A549 (cell line): ENCODE data around the gene MLKL. TPM values are rescaled to one million over a fixed set of nuclear protein-coding genes. Genes with fewer than 3 reads are reported as not detected.

Experiments
- ATAC-seq, 2 experiments: fragments of 200-7000 bp in 1 of 2; fragments of >200 bp in 1 of 2; cut with Nextera tagmentation in 1 of 2; cut with Tn5 transposase in 1 of 2; 3 replicates each; pipeline versions ENCODE4 v1.8.0 to v1.9.1; 2018 to 2020; ENCODE audit warnings: mild to moderate bottlenecking in 1 of 2, moderate library complexity in 1 of 2
- CTCF ChIA-PET: fragments of 300-600 bp; sonication (Branson Sonifier 250); formaldehyde crosslinking; extraction: SDS; loops from one replicate; lab custom pipeline; 2021; ENCODE audit warnings: antibody characterized with exemption, inconsistent platforms; lab: Yijun Ruan, JAX
- POLR2A ChIA-PET: fragments of 350-600 bp; formaldehyde crosslinking; extraction: SDS; loops from one replicate; lab custom pipeline; 2021; ENCODE audit warnings: antibody characterized with exemption, inconsistent platforms; lab: Yijun Ruan, JAX
- DNase-seq, 2 experiments: peaks; one replicate each; pipeline versions ENCODE4 v3.0.0 to v3.0.0-alpha.2; 2011 to 2016; ENCODE audit warnings: low read depth in 1 of 2, low spot score in 1 of 2
- FAIRE-seq: peaks from 2 replicates; lab custom pipeline; 2011; peaks lifted over from hg19 to GRCh38; lab: Jason Lieb, UNC
- H3K27ac ChIP-seq, 2 experiments: fragments of >200 bp; sonication (Bioruptor Twin); formaldehyde crosslinking; 3 replicates each; pipeline ENCODE4 v1.5.1; 2016 to 2017
- H3K4me1 ChIP-seq: fragments of >200 bp; sonication (Bioruptor Twin); formaldehyde crosslinking; 3 replicates; pipeline ENCODE4 v1.6.1; 2016
- H3K4me2 ChIP-seq: fragments of >200 bp; sonication (Bioruptor Twin); formaldehyde crosslinking; 3 replicates; pipeline ENCODE4 v1.6.1; 2016
- H3K4me3 ChIP-seq: fragments of >200 bp; sonication (Bioruptor Twin); formaldehyde crosslinking; 3 replicates; pipeline ENCODE4 v1.5.1; 2016
- H3K9me3 ChIP-seq: fragments of >200 bp; sonication (Bioruptor Twin); formaldehyde crosslinking; 3 replicates; pipeline ENCODE4 v1.6.1; 2016
- CBX8 ChIP-seq: fragments of 200-600 bp; sonication (generic); IDR thresholded peaks from 2 replicates; pipeline ENCODE4 v1.6.1; 2016
- CHD2 ChIP-seq: fragments of 150-350 bp; IDR thresholded peaks from 2 replicates; pipeline ENCODE4 v1.6.1; 2014; ENCODE audit warnings: low read length; ENCODE audit not compliant: partially characterized antibody
- CTCF ChIP-seq: fragments of >200 bp; sonication (Bioruptor Twin); formaldehyde crosslinking; IDR thresholded peaks from 3 replicates; pipeline ENCODE4 v1.5.1; 2016
- E2F6 ChIP-seq: IDR thresholded peaks from 2 replicates; pipeline ENCODE4 v1.6.1; 2012; ENCODE audit warnings: low read depth, borderline replicate concordance
- ELK1 ChIP-seq: fragments of 150-350 bp; IDR thresholded peaks from 2 replicates; pipeline ENCODE4 v1.6.1; 2014; ENCODE audit warnings: low read depth, mild to moderate bottlenecking, low read length
- EP300 ChIP-seq, 2 experiments: fragments of >200 bp; sonication (Bioruptor Twin); formaldehyde crosslinking; IDR thresholded peaks; 2 replicates in 1 of 2; 3 replicates in 1 of 2; pipeline ENCODE4 v1.6.1; 2016 to 2017
- FOSB ChIP-seq: fragments of 250-450 bp; sonication (Bioruptor Pico); IDR thresholded peaks from 2 replicates; pipeline ENCODE4 v1.5.0; 2020; ENCODE audit warnings: mild to moderate bottlenecking, moderate library complexity
- FOXS1 ChIP-seq: fragments of 250-450 bp; sonication (Bioruptor Pico); IDR thresholded peaks from 2 replicates; pipeline ENCODE4 v1.5.0; 2020; ENCODE audit warnings: mild to moderate bottlenecking, moderate library complexity
- HEYL ChIP-seq: fragments of 250-450 bp; sonication (Bioruptor Pico); IDR thresholded peaks from 2 replicates; pipeline ENCODE4 v1.8.0; 2021; ENCODE audit warnings: mild to moderate bottlenecking, moderate library complexity
- HOXA7 ChIP-seq: fragments of 250-450 bp; sonication (Bioruptor Pico); IDR thresholded peaks from 2 replicates; pipeline ENCODE4 v1.5.0; 2020; ENCODE audit warnings: mild to moderate bottlenecking, moderate library complexity
- HOXB13 ChIP-seq: fragments of 250-450 bp; sonication (Bioruptor Pico); IDR thresholded peaks from 2 replicates; pipeline ENCODE4 v1.5.0; 2020; ENCODE audit warnings: low read depth, mild to moderate bottlenecking, moderate library complexity
- HOXB5 ChIP-seq: fragments of 250-450 bp; sonication (Bioruptor Pico); IDR thresholded peaks from 2 replicates; pipeline ENCODE4 v1.5.0; 2020; ENCODE audit warnings: mild to moderate bottlenecking, moderate library complexity
- MAFK ChIP-seq: fragments of 450-650 bp; IDR thresholded peaks from 2 replicates; pipeline ENCODE4 v1.6.1; 2014; ENCODE audit not compliant: partially characterized antibody
- RNF2 ChIP-seq: fragments of 200-600 bp; sonication (generic); IDR thresholded peaks from 2 replicates; pipeline ENCODE4 v1.6.1; 2016; ENCODE audit warnings: low read depth, mild to moderate bottlenecking, antibody characterized with exemption, moderate library complexity, borderline replicate concordance
- TFCP2L1 ChIP-seq: fragments of 250-450 bp; sonication (Bioruptor Pico); IDR thresholded peaks from 2 replicates; pipeline ENCODE4 v1.5.0; 2021; ENCODE audit warnings: mild to moderate bottlenecking
- USF2 ChIP-seq: fragments of 450-650 bp; IDR thresholded peaks from 2 replicates; pipeline ENCODE4 v1.6.1; 2014; ENCODE audit warnings: antibody characterized with exemption
- ZC3H11A ChIP-seq: fragments of 450-650 bp; IDR thresholded peaks from 2 replicates; pipeline ENCODE4 v1.6.1; 2014; ENCODE audit warnings: antibody characterized with exemption, mild to moderate bottlenecking
- ZSCAN20 ChIP-seq: fragments of 250-450 bp; sonication (Bioruptor Pico); IDR thresholded peaks from 2 replicates; pipeline ENCODE4 v1.8.0; 2022; ENCODE audit warnings: mild to moderate bottlenecking, moderate library complexity
- WGBS: methylation state at CpG from one replicate; pipeline ENCODE4 v1.1.6; 2017; ENCODE audit errors: missing lambda C conversion rate; 5-methylcytosine and 5-hydroxymethylcytosine counted together
- polyA plus RNA-seq, 4 experiments: library from polyadenylated mRNA; depleted of rRNA in 3 of 4; stranded (reverse); fragments of >200 nt; fragmentation: RNase III in 1 of 4; extraction: RNeasy Plus Mini Kit Qiagen cat#74134 plus additional on column Dnase treatment in 1 of 4; gene quantifications; 2 replicates in 3 of 4; 3 replicates in 1 of 4; pipeline ENCODE4 v1.2.3, GENCODE V29; 2011 to 2017
- TF ChIP-seq, protein P1 (sequence below): IDR thresholded peaks from 2 replicates; pipeline ENCODE4 v1.6.1; 2012
- TF ChIP-seq, protein P2 (sequence below): IDR thresholded peaks from 2 replicates; pipeline ENCODE4 v1.6.1; 2012

The MLKL gene
- polyA plus RNA-seq, 2 of the 4 experiments (the other 2 are of a cell fraction) = 12.6 to 17.9 TPM

- TF ChIP-seq FOXS1 (CRISPR knock-in tag) (no peak), FOSB (CRISPR knock-in tag) (no peak), HOXA7 (CRISPR knock-in tag) (no peak), ELK1 (no peak), E2F6 (no peak)
- TF ChIP-seq, protein P1, sequence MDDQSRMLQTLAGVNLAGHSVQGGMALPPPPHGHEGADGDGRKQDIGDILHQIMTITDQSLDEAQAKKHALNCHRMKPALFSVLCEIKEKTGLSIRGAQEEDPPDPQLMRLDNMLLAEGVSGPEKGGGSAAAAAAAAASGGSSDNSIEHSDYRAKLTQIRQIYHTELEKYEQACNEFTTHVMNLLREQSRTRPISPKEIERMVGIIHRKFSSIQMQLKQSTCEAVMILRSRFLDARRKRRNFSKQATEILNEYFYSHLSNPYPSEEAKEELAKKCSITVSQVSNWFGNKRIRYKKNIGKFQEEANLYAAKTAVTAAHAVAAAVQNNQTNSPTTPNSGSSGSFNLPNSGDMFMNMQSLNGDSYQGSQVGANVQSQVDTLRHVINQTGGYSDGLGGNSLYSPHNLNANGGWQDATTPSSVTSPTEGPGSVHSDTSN = no peak
These were observed 32.2 kb upstream of the MLKL start (continued) for GRCh38 chr16:74732707-74733350.

DNA sequence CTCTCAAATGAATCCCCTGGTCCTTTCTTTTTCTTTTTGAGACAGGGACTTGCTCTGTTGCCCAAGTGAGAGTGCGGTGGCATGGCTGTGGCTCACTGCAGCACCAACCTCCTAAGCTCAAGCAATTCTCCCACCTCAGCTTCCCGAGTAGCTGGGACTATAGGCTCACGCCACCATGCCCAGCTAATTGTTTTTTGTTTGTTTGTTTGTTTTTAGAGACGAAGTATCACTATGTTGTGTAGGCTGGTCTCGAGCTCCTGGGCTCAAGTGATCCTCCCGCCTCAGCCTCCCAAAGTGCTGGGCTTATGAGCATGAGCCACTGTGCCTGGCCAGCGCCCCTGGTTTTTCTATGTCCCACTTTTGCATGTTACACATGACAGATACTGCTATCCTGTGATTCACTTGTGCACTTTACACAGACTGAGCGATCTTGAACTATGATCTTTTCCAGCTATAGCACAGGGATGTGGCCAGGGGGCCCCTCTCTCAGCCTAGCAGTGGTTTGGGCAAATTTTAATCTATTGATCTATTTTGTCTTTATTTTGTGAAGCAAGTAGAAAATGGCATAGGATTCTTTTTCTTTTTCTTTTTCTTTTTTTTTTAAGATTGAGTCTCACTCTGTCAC is 31.3 kb upstream of the MLKL start:
- FAIRE-seq (no peak), DNase-seq (no peak), ATAC-seq (no peak)
- ChIA-PET POLR2A (no interaction called here), CTCF (interaction anchor here (1.3 to 3.8 kb wide), 7 partner anchors 9 to 130 kb away, joined by 4 to 22 read pairs (median 6); no protein-coding TSS in a partner anchor)
- Histone ChIP-seq H3K4me2 (no peak overlapping the region), H3K9me3 (peaks cover 6% of the 10 kb centered on the region), H3K4me1 (peaks cover 40% of the 10 kb centered on the region), H3K4me3 (no peak overlapping the region), H3K27ac (no peak overlapping the region)
- WGBS = 94% methylated on average over 8 of the region's 8 CpGs
- TF ChIP-seq CBX8 (no peak), HOXB5 (CRISPR knock-in tag) (no peak), HOXB13 (CRISPR knock-in tag) (no peak), RNF2 (no peak)

- FAIRE-seq (no peak), ATAC-seq (peak in 1 of 2 experiments; percentile 48; a peak in 3 of 6 replicates), DNase-seq (peak; percentile 33 to 78)
- TF ChIP-seq HEYL (CRISPR knock-in tag) (0 out of 2 replicates have a peak, but pooled peaks have one; percentile 66), CBX8 (no peak), EP300 (IDR thresholded peaks at IDR 0.05) (no peak), ZSCAN20 (CRISPR knock-in tag) (no peak), MAFK (peak; percentile 14)
- Histone ChIP-seq H3K4me3 (no peak overlapping the region), H3K9me3 (peaks cover 10% of the 10 kb centered on the region), H3K27ac (peak overlapping the region; percentile 67 to 90), H3K4me2 (peak overlapping the region; percentile 45), H3K4me1 (peaks cover 27% of the 10 kb centered on the region)
- POLR2A ChIA-PET = no interaction called here
- CTCF ChIA-PET = interaction anchor here (0.8 to 3.8 kb wide), 9 partner anchors 11 to 137 kb away, joined by 3 to 22 read pairs (median 4); no protein-coding TSS in a partner anchor
- WGBS = 64% methylated on average over 10 of the region's 11 CpGs
These were observed 29.4 kb upstream of the MLKL start for GRCh38 chr16:74729783-74730683.

- Histone ChIP-seq H3K4me2 (no peak overlapping the region), H3K4me1 (peaks cover 16% of the 10 kb centered on the region), H3K27ac (no peak overlapping the region), H3K4me3 (no peak overlapping the region), H3K9me3 (peaks cover 10% of the 10 kb centered on the region)
- no peak for FAIRE-seq
- WGBS = 93% methylated on average over 4 of the region's 4 CpGs
- CTCF ChIA-PET = interaction anchor here (1.2 to 6.4 kb wide), 6 partner anchors 11 to 134 kb away, joined by 3 to 68 read pairs (median 8); no protein-coding TSS in a partner anchor
- ATAC-seq = no peak
- no peak for DNase-seq
- POLR2A ChIA-PET = no interaction called here
- no peak for TF ChIP-seq USF2
- no peak for TF ChIP-seq TFCP2L1 (CRISPR knock-in tag)
- no peak for TF ChIP-seq CTCF
- TF ChIP-seq, protein P2, sequence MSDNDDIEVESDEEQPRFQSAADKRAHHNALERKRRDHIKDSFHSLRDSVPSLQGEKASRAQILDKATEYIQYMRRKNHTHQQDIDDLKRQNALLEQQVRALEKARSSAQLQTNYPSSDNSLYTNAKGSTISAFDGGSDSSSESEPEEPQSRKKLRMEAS = no peak
- TF ChIP-seq ZC3H11A = no peak
- no peak for TF ChIP-seq HOXB5 (CRISPR knock-in tag)
- TF ChIP-seq ELK1 = no peak
- TF ChIP-seq CHD2 = no peak
- no peak for TF ChIP-seq HEYL (CRISPR knock-in tag)
These were observed 27.2 kb upstream of the MLKL start for GRCh38 chr16:74727903-74728302.
